CD1c-positive myeloid dendritic cell (primary cell): ENCODE results near the gene ALDH5A1.

Source experiments
- DNase-seq: peaks from one replicate; pipeline ENCODE4 v3.0.0-alpha.2; 2016; ENCODE audit errors: extremely low spot score

The ALDH5A1 gene

DNA sequence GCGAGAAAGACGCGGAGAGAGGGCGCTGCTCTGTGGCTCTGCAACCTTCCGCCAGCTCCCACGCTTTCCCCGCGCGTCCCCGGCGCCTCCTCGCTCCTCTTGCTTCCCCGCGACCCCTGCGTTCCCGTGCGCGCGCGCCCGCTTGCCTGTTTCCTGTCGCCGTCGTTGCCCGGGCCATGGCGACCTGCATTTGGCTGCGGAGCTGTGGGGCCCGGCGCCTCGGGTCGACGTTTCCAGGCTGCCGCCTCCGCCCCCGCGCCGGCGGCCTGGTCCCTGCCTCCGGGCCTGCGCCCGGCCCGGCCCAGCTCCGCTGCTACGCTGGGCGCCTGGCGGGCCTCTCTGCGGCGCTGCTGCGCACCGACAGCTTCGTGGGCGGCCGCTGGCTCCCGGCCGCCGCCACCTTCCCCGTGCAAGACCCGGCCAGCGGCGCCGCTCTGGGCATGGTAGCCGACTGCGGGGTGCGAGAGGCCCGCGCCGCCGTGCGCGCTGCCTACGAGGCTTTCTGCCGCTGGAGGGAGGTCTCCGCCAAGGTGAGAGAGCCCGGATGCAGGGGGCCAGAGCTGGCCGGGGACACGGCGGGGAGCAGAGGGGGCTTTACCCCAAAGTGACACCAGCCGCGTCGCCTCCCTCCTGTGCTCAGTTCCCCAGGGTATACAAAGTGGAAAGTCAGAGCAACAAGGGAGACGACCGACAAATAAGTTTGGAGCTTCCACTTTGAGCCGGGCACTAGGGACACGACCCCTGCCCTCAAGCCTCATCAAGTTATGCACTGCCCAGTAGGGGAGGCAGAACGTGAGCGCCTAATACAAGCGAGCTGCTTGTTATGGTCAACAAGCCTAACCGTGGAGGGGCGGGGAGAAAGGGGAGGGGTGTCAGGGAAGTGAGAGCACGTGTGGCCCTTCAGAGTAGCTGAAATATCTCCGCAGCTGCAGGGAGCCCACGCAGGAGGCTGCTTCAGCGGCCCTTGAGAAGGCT, at the start of gene ALDH5A1:
ALDH5A1 (plus strand) TSS at position 149 of the 975 bp plus-strand sequence; CDS start at position 177, 28 bp downstream.
- peak; percentile 78 for DNase-seq

DNA sequence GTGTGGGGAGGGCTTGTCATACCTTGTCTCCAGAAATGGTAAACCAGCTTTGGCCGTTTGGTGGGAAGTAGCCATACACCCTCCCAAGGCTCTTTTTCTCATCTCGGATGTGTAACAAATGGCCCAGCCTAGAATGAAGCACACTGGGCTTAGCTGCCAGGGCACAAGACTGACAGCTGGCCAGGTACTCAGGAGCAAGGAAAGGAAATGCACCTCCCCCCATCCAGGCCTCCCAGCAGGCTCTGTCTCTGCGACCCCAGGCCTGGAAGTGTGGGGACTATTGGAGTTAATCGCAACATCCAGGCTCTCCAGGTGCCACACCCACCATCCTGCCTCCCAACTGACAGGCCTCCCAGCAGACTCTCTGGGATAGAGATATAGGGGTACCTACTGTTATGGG, 49.1 kb upstream of the ALDH5A1 start:
- no peak for DNase-seq

DNA sequence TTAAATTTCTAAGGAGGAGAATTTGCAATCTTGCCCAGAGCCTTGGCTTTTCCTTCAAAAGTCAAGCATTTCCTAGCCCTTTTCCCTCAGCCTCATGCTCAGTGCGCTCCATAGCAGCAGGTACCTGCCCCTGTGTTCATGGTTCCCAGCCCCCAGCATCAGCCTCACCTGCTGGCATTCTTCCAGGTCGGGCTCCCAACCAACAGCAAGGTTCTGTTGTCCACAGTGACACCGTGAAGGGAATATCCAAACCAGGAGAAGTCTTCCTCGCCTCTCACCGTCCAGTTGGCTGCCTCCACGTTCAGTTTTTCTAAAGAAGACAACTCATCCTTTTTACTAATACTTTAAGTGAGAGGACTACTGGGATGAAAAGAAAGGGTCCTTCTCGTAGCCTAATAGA, 48.1 kb upstream of the ALDH5A1 start:
- DNase-seq, result no peak

DNA sequence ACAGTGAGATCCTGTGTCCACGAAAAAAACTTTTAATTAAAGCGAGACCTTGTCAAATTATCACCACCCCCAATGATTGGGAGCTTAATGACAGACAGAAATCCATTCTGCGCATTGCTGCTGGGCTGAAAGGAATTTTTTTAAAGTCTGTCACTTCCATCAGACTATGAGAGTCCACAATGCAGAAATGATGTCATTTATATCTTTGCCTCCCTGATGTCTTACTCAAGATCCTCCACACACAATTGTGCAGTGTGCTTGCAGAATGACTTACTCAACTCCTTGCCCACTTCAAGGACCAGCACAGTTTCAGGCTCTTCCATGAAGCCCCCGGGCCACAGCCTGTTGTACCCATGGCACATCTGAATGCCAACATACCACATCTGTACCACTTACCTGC, 46.4 kb upstream of the ALDH5A1 start:
- no peak for DNase-seq

DNA sequence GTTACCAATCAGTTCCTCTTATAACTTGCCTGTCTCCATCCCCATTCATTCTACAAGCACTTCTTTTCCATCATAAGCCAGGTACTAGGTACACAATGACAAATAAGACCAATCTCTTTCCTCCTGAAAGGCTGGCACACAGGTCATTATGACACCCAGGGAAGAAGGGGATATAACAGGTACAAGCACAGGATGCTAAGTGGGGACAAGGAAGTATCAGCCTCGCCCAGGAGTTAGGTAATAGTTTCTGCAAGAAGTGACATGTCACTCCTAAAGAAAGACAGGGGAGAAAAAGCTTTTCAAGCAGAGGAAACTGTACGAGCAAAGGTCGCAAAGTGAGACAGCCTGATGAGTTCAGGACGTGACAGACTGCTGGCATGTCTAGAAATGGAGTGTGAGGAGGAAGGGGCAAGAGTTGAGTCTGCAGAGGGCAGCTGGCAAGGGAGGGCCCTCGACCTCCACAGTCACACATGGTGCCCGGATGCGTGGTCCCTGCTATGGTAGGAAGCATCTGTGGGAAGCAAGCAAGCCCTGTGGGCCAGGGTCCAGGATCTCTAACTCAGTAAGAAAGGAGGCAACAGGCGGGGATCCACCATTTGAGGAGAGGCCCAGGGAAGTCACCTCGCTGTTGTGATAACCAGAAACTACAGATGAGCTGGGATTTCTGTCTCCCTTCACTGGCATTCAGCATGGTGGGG, 45.8 kb upstream of the ALDH5A1 start:
- no peak for DNase-seq

DNA sequence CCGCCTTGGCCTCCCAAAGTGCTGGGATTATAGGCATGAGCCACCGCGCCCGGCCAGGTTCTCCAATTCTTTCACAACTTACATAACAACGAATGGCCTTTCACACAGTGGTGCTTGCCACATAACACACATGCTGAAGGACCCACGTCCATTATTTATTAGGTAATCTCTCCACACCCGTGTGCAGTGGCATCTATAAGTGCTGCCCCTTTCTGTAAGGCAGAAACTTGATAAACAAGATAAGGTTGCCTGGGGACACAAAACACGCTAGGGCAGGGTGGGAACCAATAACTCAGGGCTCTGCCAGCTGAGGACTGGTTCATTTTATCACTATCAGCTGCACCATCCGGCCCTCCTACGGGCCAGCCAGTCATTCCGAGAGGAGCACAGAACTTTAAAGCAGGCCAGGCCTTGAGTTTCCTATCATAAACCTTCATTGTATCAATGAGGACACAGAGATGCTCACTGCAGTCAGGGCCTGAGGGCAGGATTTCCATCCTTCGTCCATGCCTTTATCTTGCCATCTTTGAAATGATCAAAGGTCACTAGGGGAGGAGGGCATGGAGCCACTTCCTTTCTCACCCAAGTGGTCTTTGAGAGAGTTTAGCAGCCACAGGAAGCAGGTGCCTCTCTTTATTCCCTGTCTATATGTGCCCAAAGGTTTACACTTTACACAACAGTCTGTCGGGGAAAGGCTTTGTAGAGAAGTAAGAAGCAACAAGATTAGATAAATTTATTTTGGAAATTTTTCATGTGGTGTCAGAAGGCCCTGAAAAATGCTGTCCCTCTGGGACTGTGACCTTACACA, 43.0 kb upstream of the ALDH5A1 start:
- DNase-seq, result no peak

DNA sequence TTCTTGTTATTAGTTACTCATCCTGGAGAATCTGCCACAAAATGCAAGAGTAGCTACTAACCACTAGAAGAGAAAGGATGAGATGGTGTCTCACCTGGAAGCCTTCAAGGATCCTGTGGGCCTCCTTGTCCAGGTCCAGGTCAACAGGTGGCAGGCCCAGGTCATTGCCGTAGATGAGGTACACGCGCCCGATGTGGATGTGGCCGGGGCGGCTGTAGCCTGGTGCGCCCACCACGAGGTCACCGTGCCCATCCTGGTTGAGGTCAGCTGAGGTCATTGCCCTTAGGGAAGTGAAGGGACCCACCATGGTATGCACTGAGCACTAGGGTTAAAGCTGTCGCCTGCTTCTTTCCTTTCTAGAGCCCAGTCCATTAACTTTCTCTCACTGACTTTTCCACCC, 40.8 kb upstream of the ALDH5A1 start:
- DNase-seq, result no peak

DNA sequence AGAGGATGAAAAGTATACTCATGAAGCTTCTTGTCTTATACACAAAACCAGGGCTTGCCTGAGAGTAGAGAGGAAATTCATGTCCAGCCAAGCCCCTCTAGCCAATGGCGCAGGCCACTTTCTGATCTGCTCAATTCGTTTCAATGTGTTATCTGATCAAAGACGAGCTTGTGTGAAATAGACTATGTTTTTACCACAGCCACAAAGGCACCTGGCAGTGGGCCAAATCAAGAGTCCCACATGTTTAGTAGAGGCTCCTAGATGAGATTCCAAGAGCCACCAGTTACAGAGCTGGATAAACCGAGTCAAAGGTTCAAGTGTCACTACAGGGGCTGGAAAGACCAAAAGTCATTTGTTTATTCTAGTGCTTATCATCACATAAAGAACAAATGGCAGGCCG, 40.3 kb upstream of the ALDH5A1 start:
- DNase-seq, result no peak

DNA sequence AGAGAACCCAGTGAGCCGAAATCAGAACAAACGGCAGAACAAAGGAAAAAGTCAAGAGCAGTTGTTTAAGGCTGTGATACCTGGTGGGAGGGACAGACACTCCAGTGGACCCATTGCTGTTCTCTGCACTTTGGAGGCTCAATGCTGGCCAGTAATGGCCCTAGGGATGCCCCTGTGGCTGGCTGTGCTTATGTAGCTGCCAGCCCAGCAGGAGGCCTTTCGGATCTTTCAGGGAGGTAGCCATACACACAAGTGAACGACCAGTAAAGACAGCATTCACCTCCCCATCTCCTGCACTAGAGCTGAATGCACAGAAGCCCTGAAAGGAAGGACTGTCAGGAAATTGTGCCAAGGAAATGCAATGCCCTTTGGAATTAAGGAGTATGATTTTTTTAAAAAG, 39.7 kb upstream of the ALDH5A1 start:
- DNase-seq, result no peak

DNA sequence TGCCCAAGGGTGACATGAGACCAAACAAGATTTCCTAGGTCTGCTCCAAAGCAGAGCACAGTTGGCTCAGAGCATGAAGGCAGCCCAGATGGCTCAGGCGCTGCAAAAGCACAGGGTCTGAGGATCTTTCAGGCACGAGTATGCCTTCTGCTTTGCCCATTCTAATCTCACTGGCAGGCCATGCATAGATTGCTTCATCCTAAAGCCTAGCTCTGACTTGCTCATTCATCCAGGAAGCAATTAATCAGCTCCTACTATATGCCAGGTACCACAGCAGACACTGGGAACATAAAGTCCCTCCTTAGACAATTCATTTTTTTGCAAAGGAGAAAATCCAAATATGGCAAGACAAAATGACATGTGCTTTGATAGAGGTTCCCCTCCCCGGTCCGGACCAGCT, 36.6 kb upstream of the ALDH5A1 start:
- DNase-seq, result no peak

DNA sequence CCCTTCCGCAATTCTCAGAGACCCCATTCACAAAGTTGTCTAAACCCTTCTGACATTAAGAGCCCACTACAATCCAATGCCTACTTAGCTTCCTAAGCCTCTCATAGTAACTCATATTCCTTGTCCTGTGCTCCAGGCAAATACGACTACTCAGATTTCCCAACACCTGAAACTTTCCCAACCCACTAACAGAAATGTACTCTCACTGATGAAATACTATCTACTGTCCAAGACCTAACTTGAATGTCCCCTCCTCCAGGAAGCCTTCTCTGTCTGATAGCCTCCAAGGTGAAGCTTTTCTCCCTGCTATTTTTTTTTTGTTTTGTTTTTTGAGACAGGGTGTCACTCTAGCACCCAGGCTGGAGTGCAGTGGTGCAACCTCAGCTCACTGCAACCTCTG, 35.8 kb upstream of the ALDH5A1 start:
- no peak for DNase-seq

DNA sequence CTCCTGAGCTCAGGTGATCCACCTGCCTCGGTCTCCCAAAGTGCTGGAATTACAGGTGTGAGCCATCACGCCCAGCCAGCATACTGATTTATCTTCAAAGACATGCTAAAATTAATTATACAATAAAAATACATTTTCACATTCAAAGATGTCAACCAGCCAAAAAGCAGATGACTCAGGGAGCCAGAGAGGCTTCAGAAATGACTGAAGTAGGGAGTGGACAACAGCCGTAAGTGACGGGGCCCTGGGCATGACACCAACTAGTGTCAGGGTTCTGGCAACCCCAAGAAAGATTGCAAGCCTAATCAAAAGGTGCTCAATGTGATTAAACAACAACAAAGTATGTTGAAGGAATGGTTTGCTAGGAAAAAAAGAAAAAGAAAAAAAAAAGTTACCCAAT, 33.8 kb upstream of the ALDH5A1 start:
- no peak for DNase-seq

DNA sequence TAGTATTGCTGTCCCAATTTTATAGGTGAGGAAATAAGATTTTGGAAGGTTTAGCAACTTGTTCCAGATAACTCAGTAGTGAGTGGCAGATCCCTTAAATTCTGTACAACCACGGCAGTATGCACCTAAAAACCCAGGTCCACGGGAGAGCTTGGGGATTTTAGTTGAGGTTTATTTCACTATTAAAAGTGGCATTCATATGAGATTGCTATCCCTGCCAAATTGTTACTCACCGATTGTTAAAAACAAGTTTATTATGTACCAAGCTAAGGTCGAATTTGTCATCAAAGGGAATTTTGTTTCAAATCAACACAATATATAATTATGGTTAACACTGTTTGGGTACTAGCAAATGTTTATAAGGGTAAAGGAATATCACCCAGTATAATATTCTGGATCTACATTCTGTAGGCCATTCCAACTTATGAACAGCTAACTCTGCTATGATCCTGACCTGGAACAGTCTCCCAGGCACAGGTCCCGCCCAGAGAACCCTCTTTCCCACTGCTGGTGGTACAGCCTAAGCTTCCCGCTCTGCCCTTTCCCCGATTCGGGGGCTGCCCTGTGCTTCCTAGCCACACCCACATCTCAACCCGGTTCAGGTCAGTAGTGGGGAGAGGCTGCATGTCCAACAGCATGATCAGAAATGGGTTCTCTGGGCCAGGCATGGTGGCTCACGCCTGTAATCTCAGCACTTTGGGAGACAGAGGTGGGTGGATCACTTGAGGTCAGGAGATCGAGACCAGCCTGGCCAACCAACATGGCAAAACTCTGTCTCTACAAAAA, 30.3 kb upstream of the ALDH5A1 start:
- no peak for DNase-seq

DNA sequence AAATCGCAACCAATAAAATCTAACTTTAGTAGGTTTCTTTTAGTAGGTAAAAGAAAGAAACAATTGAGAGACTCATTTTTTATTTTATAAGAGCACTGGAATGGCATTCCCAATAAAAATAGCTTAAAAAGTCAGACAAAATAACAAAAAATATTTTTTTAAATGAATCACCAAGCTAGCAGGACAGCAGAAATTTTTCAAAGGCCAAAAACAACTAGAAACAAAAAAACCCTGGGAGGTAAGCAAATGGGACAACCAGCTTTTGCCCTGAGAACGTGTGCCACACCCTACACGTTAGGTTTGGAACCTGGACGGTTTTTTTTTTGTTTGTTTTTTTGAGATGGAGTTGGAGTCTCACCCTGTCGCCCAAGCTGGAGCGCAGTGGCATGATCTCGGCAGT, 25.0 kb upstream of the ALDH5A1 start:
- DNase-seq, result no peak

DNA sequence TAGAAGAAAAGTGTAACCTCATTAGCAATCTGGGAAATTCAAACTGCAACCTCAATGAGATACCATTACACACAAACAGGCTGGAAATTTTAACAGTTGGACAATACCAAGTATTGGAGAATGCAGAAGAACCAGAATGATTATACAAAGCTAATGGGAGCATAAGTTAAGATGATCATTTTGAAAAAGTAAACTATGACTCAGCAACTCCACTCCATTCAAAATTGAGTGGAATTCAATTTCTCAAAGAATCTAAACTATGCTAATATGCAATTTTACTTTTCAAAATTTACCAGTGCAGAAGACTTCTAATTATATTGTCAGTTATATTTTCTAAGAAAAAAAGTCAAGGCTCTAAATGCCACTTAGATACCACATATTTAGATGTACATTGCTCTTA, 22.6 kb upstream of the ALDH5A1 start:
- no peak for DNase-seq

DNA sequence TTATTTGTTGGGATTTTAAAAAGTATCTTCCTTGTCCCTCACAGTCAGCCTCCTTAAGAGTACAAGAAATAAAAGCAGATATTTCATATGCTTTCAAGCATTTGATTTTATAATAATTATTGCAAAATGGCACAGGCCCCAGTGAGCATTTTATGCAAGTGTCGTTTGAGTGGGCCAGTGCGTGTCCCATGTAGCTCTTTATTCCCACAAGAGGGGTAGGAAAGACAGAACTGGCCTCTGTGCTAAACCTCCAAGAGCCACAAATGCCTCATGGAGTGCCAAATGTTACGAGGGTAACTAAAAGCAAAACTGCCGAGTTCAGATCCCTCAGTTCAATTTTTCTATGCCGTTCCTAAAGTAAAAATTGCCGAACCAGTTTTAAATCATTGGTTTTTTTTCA, 18.1 kb upstream of the ALDH5A1 start:
- DNase-seq, result no peak

DNA sequence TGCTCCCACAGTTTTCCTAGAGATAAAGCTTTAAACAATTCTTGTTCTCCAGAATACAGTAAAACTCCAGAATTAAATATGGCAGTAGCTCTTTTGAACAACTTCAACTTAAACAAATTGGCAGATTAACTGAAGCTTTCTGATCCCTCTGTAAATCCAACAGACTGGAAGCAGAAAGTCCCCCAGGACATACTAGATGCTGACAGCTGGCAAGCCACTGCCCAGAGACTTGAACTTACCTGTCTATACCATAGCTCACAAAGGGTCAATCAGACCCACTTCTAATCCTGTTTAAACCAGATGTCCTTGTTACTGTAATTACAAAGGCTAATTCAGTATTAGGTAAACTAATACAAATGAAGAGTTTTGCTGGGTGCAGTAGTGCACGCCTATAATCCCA, 17.7 kb upstream of the ALDH5A1 start:
- DNase-seq, result no peak

DNA sequence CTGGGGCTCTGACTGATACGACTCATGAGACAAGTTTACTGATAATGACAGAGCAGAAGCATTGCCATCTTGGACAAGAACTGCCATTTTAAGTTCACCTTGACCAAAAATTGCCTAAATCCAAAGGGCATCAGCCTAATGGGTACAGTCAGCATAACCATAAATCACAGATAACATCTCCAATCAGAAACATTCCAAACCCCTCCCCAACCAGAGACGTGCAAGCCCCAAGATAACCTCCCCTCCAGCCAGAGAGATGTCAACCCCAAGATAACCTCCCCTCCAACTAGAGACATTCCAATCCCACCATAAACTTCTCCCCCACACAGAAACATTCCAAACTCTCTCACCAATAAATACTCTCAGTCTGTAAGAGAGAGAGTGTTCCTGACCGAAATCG, 15.9 kb upstream of the ALDH5A1 start:
- no peak for DNase-seq

DNA sequence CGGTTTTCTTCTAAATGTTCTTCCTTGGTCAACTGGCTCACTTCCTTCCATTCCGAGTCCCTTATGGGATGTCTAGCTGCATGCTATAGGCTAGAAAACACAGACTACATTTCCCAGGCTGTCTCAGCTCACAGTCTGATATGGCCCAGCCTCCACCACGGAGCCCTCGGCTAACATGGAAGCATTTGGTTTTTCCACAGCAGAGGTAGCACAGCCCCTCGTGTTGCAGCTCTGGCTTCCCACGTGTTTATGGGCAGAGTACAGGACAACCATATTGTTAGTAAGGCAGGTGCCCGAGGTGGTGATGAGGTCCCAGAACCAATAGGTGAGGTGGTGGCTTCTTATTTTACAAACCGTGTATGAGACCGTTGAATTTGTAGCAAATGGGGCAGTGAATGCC, 14.1 kb upstream of the ALDH5A1 start:
- no peak for DNase-seq

DNA sequence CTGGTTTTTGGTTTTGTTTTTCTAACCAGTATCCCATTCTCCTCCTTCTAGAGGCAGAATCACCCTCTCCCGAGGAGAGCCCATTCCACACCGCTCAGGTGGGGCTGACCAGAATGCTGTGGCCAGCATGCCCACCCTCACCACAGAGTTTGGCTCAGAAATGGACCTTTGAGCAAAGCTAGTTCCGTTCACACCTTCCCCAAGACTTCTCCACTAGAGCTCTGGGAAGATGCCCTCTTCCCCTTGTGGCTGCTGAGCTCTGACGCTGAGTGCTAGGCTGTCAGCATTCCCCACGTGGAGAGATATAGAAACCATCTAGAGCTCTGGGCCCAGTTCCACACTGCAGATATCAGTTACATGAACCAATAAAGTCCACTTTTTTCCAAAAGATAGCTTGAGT, 13.3 kb upstream of the ALDH5A1 start:
- DNase-seq, result no peak

DNA sequence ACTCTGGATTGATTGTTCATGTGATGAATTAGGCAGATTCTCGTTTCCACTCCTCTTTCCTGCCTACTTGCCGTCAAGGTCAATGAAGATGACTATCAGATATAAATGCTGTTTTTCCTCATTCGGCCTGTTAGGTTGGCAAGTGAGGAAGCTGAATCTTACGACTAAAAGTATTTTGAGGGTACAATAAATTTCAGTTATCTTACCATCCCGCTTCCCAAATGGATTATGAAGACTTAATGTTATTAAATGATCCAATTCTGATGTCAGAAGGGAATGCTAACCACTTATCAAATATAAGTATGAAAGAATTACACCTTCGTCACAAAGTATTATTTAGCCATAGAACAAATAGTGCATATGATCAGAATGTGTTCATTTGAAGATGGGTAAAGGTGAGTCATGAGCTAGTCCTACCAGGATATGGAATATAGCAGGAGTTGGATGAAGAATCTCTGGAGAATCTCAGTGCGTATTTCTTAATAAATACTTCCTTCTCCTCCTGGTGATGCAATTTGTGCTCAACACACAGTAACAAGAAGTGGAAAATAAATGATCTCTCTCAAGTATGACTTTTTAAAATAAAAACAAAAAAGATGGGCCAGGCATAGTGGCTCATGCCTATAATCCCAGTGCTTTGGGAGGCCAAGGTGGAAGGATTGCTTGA, 10.0 kb upstream of the ALDH5A1 start:
- no peak for DNase-seq
